Measurements from ENCODE around the gene PDZRN4. TPM values are rescaled to one million over a fixed set of nuclear protein-coding genes. Genes with fewer than 3 reads are reported as not detected.

The PDZRN4 gene
- polyA plus RNA-seq, 3 donors = not detected

- H3K27ac Mint-ChIP-seq = no peak overlapping the region
These were observed 33.4 kb downstream of the PDZRN4 start for GRCh38 chr12:41221491-41221890.

GRCh38 chr12:41223600-41223999 is 35.5 kb downstream of the PDZRN4 start:
- H3K36me3 ChIP-seq (replicated peaks in 1 of 2; ENCODE audit: control insufficient read depth in 1 of 2, insufficient read depth in 2 of 2, low read length in 2 of 2) = no peaks in the 10 kb centered on the region
- no peak overlapping the region for H3K4me3 ChIP-seq (replicated peaks in 1 of 3; ENCODE audit: low read depth in 2 of 3, low read length in 3 of 3)
- H3K9ac ChIP-seq (ENCODE audit: insufficient read depth, low read length, poor library complexity, severe bottlenecking) = no peak overlapping the region
- H3K27me3 ChIP-seq (ENCODE audit: control insufficient read depth in 2 of 2, insufficient read depth in 2 of 2, low read length in 2 of 2) = no peaks in the 10 kb centered on the region
- H4K20me1 ChIP-seq (ENCODE audit: insufficient read depth, low read length) = no peaks in the 10 kb centered on the region
- no peaks in the 10 kb centered on the region for H3K4me1 ChIP-seq (ENCODE audit: control insufficient read depth in 1 of 2, insufficient read depth in 2 of 2, low read length in 2 of 2)
- H2AFZ ChIP-seq (ENCODE audit: insufficient read depth, low read depth, low read length, poor library complexity, severe bottlenecking) = no peak overlapping the region
- Mint-ChIP-seq H3K9me3 (peaks cover 0 to 2% (median 0%) of the 10 kb centered on the region in 7 donors), H3K4me1 (no peaks in the 10 kb centered on the region), H3K27me3 (ENCODE audit: low read depth in 3 of 3) (peaks cover 0 to 3% (median 1%) of the 10 kb centered on the region in 3 donors), H3K36me3 (no peaks in the 10 kb centered on the region), H3K27ac (no peak overlapping the region), H3K4me3 (no peak overlapping the region)
- no peak for DNase-seq
- no peak overlapping the region for H3K27ac ChIP-seq (ENCODE audit: low read depth in 1 of 2, low read length in 2 of 2)
- H3K4me2 ChIP-seq (replicated peaks; ENCODE audit: extremely low read depth, low read length, poor library complexity, severe bottlenecking) = no peak overlapping the region
- no peaks in the 10 kb centered on the region for H3K9me3 ChIP-seq (replicated peaks in 1 of 2; ENCODE audit: control insufficient read depth in 1 of 2, insufficient read depth in 1 of 2, low read length in 2 of 2)
- 100% methylated on average over 2 of the region's 3 CpGs for WGBS (ENCODE audit: insufficient coverage)
- H3K79me2 ChIP-seq (ENCODE audit: insufficient read depth, low read length) = no peaks in the 10 kb centered on the region
- intact Hi-C loops (cut with micrococcal nuclease) = no loop called here
- no peak for TF ChIP-seq CTCF (IDR thresholded peaks at IDR 0.05)

More at GRCh38 chr12:41221491-41221890, 33.4 kb downstream of the PDZRN4 start:
- Histone ChIP-seq H3K27me3 (ENCODE audit: control insufficient read depth in 2 of 2, insufficient read depth in 2 of 2, low read length in 2 of 2) (no peaks in the 10 kb centered on the region), H3K4me3 (replicated peaks in 1 of 3; ENCODE audit: low read depth in 2 of 3, low read length in 3 of 3) (no peak overlapping the region), H2AFZ (ENCODE audit: insufficient read depth, low read depth, low read length, poor library complexity, severe bottlenecking) (no peak overlapping the region), H4K20me1 (ENCODE audit: insufficient read depth, low read length) (no peaks in the 10 kb centered on the region), H3K36me3 (replicated peaks in 1 of 2; ENCODE audit: control insufficient read depth in 1 of 2, insufficient read depth in 2 of 2, low read length in 2 of 2) (no peaks in the 10 kb centered on the region), H3K27ac (ENCODE audit: low read depth in 1 of 2, low read length in 2 of 2) (no peak overlapping the region), H3K9me3 (replicated peaks in 1 of 2; ENCODE audit: control insufficient read depth in 1 of 2, insufficient read depth in 1 of 2, low read length in 2 of 2) (no peaks in the 10 kb centered on the region), H3K79me2 (ENCODE audit: insufficient read depth, low read length) (no peaks in the 10 kb centered on the region), H3K4me2 (replicated peaks; ENCODE audit: extremely low read depth, low read length, poor library complexity, severe bottlenecking) (no peak overlapping the region), H3K9ac (ENCODE audit: insufficient read depth, low read length, poor library complexity, severe bottlenecking) (no peak overlapping the region), H3K4me1 (ENCODE audit: control insufficient read depth in 1 of 2, insufficient read depth in 2 of 2, low read length in 2 of 2) (no peaks in the 10 kb centered on the region)
- intact Hi-C loops (cut with micrococcal nuclease) = no loop called here
- Mint-ChIP-seq H3K4me3 (no peak overlapping the region), H3K27me3 (ENCODE audit: low read depth in 3 of 3) (peaks cover 0 to 4% (median 0%) of the 10 kb centered on the region in 3 donors), H3K9me3 (peaks cover 0 to 2% (median 0%) of the 10 kb centered on the region in 7 donors), H3K4me1 (no peaks in the 10 kb centered on the region), H3K36me3 (no peaks in the 10 kb centered on the region)
- 37% methylated on average over 3 of the region's 4 CpGs for WGBS (ENCODE audit: insufficient coverage)
- no peak for TF ChIP-seq CTCF (IDR thresholded peaks at IDR 0.05)
- DNase-seq = no peak

Measured in CD14-positive monocyte (primary cell).